CD4-positive, alpha-beta T cell treated with Interleukin-4 for 1 hour (primary cell): ENCODE results near the gene LPIN2.

Experiments
- DNase-seq, 2 donors: peaks; one replicate each; pipeline ENCODE4 v3.0.0-alpha.2; 2020 to 2022

LPIN2 gene

GRCh38 chr18:2979129-2979528 lies 33.8 kb downstream of the LPIN2 start:
- no peak for DNase-seq

GRCh38 chr18:2978661-2979106 lies 34.3 kb downstream of the LPIN2 start:
- DNase-seq = peak; percentile 45 to 56

GRCh38 chr18:2978208-2978607 lies 34.7 kb downstream of the LPIN2 start:
- DNase-seq = peak in 1 of 2 donors; percentile 27

GRCh38 chr18:2976218-2977132 lies 36.5 kb downstream of the LPIN2 start:
- peak in 1 of 2 donors; percentile 31 for DNase-seq

GRCh38 chr18:2974731-2975130 lies 38.2 kb downstream of the LPIN2 start:
- DNase-seq = no peak

- DNase-seq = peak; percentile 92
These were observed 41.0 kb downstream of the LPIN2 start for GRCh38 chr18:2971741-2972552.

- peak; percentile 72 to 74 for DNase-seq
These were observed 41.9 kb downstream of the LPIN2 start for GRCh38 chr18:2970772-2971659.

GRCh38 chr18:2970344-2970743 lies 42.6 kb downstream of the LPIN2 start:
- DNase-seq = no peak

- DNase-seq = peak in 1 of 2 donors; percentile 48
These were observed 43.2 kb downstream of the LPIN2 start for GRCh38 chr18:2969695-2970094.

- peak in 1 of 2 donors; percentile 48 for DNase-seq
These were observed 44.3 kb downstream of the LPIN2 start for GRCh38 chr18:2968606-2969005.

GRCh38 chr18:2967820-2968219 lies 45.1 kb downstream of the LPIN2 start:
- DNase-seq = no peak

GRCh38 chr18:2967357-2967756 lies 45.6 kb downstream of the LPIN2 start:
- DNase-seq = peak in 1 of 2 donors; percentile 48

- no peak for DNase-seq
These were observed 46.4 kb downstream of the LPIN2 start for GRCh38 chr18:2966560-2966959.

- DNase-seq = no peak
These were observed 47.1 kb downstream of the LPIN2 start for GRCh38 chr18:2965797-2966196.

GRCh38 chr18:2964361-2965010 lies 48.5 kb downstream of the LPIN2 start:
- DNase-seq = peak in 1 of 2 donors; percentile 55
